IMR-90 (cell line): ENCODE results near the gene LENEP. TPM values are rescaled to one million over a fixed set of nuclear protein-coding genes. Genes with fewer than 3 reads are reported as not detected.

Source experiments
- ATAC-seq: fragments of 200-7000 bp; cut with Tn5 transposase; 2 replicates; pipeline ENCODE4 v1.9.1; 2020; ENCODE audit warnings: low read depth, mild to moderate bottlenecking, moderate library complexity
- BruUV-seq: library from RNA; stranded (reverse); fragments of 400-500 nt; replicated peaks from 2 replicates; lab custom pipeline; 2021; lab: Mats Ljungman, UMichigan
- CTCF ChIA-PET: fragments of 300-600 bp; formaldehyde crosslinking; extraction: SDS; loops from one replicate; lab custom pipeline; 2021; ENCODE audit warnings: antibody characterized with exemption; lab: Yijun Ruan, JAX
- POLR2A ChIA-PET: fragments of 300-600 bp; sonication (Branson Sonifier 250); formaldehyde crosslinking; loops from one replicate; lab custom pipeline; 2022; ENCODE audit warnings: antibody characterized with exemption; ENCODE audit not compliant: unreplicated experiment; lab: Charles Lee
- DNase-seq: peaks from one replicate; pipeline ENCODE4 v3.0.0; 2013
- H2AFZ ChIP-seq: replicated peaks from 2 replicates; pipeline ENCODE3; 2013; ENCODE audit warnings: low read length, mild to moderate bottlenecking; ENCODE audit not compliant: poor library complexity
- H2AK5ac ChIP-seq: 2 replicates; pipeline ENCODE4 v1.6.1; 2013; ENCODE audit warnings: low read depth, low read length, inconsistent platforms
- H2AK9ac ChIP-seq: replicated peaks from 2 replicates; pipeline ENCODE3; 2013; ENCODE audit warnings: mild to moderate bottlenecking, low read depth, low read length, moderate library complexity; ENCODE audit not compliant: poor library complexity
- H2BK120ac ChIP-seq: 2 replicates; pipeline ENCODE4 v1.6.1; 2013; ENCODE audit warnings: low read depth, low read length, inconsistent platforms
- H2BK15ac ChIP-seq: 3 replicates; pipeline ENCODE4 v1.6.1; 2013; ENCODE audit warnings: low read depth, low read length, inconsistent platforms
- H2BK20ac ChIP-seq: 2 replicates; pipeline ENCODE4 v1.6.1; 2013; ENCODE audit warnings: low read depth, mild to moderate bottlenecking, inconsistent platforms, low read length, moderate library complexity
- H2BK5ac ChIP-seq: 2 replicates; pipeline ENCODE4 v1.6.1; 2013; ENCODE audit warnings: mild to moderate bottlenecking, low read depth, low read length, inconsistent platforms; ENCODE audit not compliant: poor library complexity, severe bottlenecking
- H3K14ac ChIP-seq: replicated peaks from 2 replicates; pipeline ENCODE4 v1.6.1; 2013; ENCODE audit warnings: low read depth, low read length, inconsistent platforms
- H3K18ac ChIP-seq: 2 replicates; pipeline ENCODE4 v1.6.1; 2013; ENCODE audit warnings: low read depth, low read length, control low read depth
- H3K23ac ChIP-seq: 2 replicates; pipeline ENCODE4 v1.6.1; 2013; ENCODE audit warnings: low read depth, low read length, inconsistent platforms
- H3K27ac ChIP-seq: 2 replicates; pipeline ENCODE4 v1.5.1; 2013; ENCODE audit warnings: mild to moderate bottlenecking, control low read depth, low read length; ENCODE audit not compliant: insufficient read depth
- H3K27me3 ChIP-seq: 2 replicates; pipeline ENCODE4 v1.6.1; 2013; ENCODE audit warnings: low read length; ENCODE audit not compliant: control insufficient read depth, insufficient read depth
- H3K36me3 ChIP-seq: 2 replicates; pipeline ENCODE4 v1.6.1; 2013; ENCODE audit warnings: low read length, mixed read lengths; ENCODE audit not compliant: control insufficient read depth, insufficient read depth
- H3K4ac ChIP-seq: 2 replicates; pipeline ENCODE4 v1.6.1; 2013; ENCODE audit warnings: low read depth, low read length, inconsistent platforms
- H3K4me1 ChIP-seq: 2 replicates; pipeline ENCODE4 v1.6.1; 2013; ENCODE audit warnings: low read length, mixed read lengths; ENCODE audit not compliant: control insufficient read depth, insufficient read depth
- H3K4me2 ChIP-seq: 2 replicates; pipeline ENCODE4 v1.6.1; 2013; ENCODE audit warnings: low read depth, mild to moderate bottlenecking, control low read depth, low read length, moderate library complexity
- H3K4me3 ChIP-seq: 2 replicates; pipeline ENCODE4 v1.5.1; 2013; ENCODE audit warnings: low read depth, mild to moderate bottlenecking, control low read depth, low read length, moderate library complexity; ENCODE audit not compliant: insufficient read depth
- H3K56ac ChIP-seq: 2 replicates; pipeline ENCODE4 v1.6.1; 2013; ENCODE audit warnings: low read length, inconsistent platforms; ENCODE audit not compliant: insufficient read depth; ENCODE audit errors: extremely low read depth
- H3K79me1 ChIP-seq, 2 experiments: 2 replicates each; pipeline ENCODE4 v1.6.1; 2013; ENCODE audit warnings: low read length in 2 of 2, inconsistent platforms in 1 of 2, low read depth in 1 of 2
- H3K9ac ChIP-seq: 2 replicates; pipeline ENCODE4 v1.6.1; 2013; ENCODE audit warnings: low read depth, low read length, control low read depth
- H3K9me1 ChIP-seq: 2 replicates; pipeline ENCODE4 v1.6.1; 2013; ENCODE audit warnings: low read length, inconsistent platforms; ENCODE audit not compliant: insufficient read depth
- H3K9me3 ChIP-seq: 2 replicates; pipeline ENCODE4 v1.6.1; 2013; ENCODE audit warnings: low read length; ENCODE audit not compliant: control insufficient read depth, insufficient read depth
- H4K20me1 ChIP-seq: 2 replicates; pipeline ENCODE4 v1.6.1; 2013; ENCODE audit warnings: low read length, inconsistent platforms; ENCODE audit not compliant: insufficient read depth
- H4K5ac ChIP-seq: 2 replicates; pipeline ENCODE4 v1.6.1; 2013; ENCODE audit warnings: mild to moderate bottlenecking, low read depth, low read length, control low read depth
- H4K8ac ChIP-seq, 2 experiments: 2 replicates each; pipeline ENCODE4 v1.6.1; 2013; ENCODE audit warnings: low read depth in 2 of 2, low read length in 2 of 2, control low read depth in 1 of 2, inconsistent platforms in 1 of 2
- H4K91ac ChIP-seq: 2 replicates; pipeline ENCODE4 v1.6.1; 2013; ENCODE audit warnings: low read depth, low read length, inconsistent platforms; ENCODE audit not compliant: insufficient read depth
- CEBPB ChIP-seq: IDR thresholded peaks from 2 replicates; pipeline ENCODE4 v1.6.1; 2012; ENCODE audit warnings: low read depth, low read length, improper control_type of control experiment
- CHD1 ChIP-seq: IDR thresholded peaks from 2 replicates; pipeline ENCODE4 v1.6.1; 2012; ENCODE audit warnings: low read depth, low read length, improper control_type of control experiment
- FOS ChIP-seq: fragments of 150-350 bp; IDR thresholded peaks from 2 replicates; pipeline ENCODE4 v1.6.1; 2016; ENCODE audit warnings: low read depth, low read length
- MAFK ChIP-seq: IDR thresholded peaks from 2 replicates; pipeline ENCODE4 v1.6.1; 2012; ENCODE audit warnings: low read depth, low read length, improper control_type of control experiment
- NFE2L2 ChIP-seq: fragments of 150-350 bp; IDR thresholded peaks from 2 replicates; pipeline ENCODE4 v1.6.1; 2016; ENCODE audit warnings: low read depth, mild to moderate bottlenecking, low read length
- WGBS, 2 experiments: methylation state at CpG; one replicate each; pipeline versions ENCODE4 v1.1.5 to v1.1.7; 2013; ENCODE audit warnings: missing lambda C conversion rate in 2 of 2; ENCODE audit not compliant: insufficient read length in 1 of 2; ENCODE audit errors: extremely low coverage in 2 of 2; 5-methylcytosine and 5-hydroxymethylcytosine counted together
- dilution Hi-C: fragments of 300-500 bp; cut with HindIII; formaldehyde crosslinking; loops from one replicate; pipeline ENCODE4 v1.14.3; 2018; ENCODE audit warnings: low sequenced_read_pairs; ENCODE audit not compliant: unreplicated experiment
- in situ Hi-C: fragments of 300-500 bp; cut with MboI; formaldehyde crosslinking; loops from 3 replicates; pipeline ENCODE4 v1.14.3; 2019; ENCODE audit warnings: low sequenced_read_pairs, inconsistent platforms, mixed read lengths
- intact Hi-C: fragments of 100-400 bp; cut with micrococcal nuclease; formaldehyde crosslinking; loops from 2 replicates; pipeline ENCODE4 v1.10.0; 2022
- polyA plus RNA-seq, 3 experiments: library from polyadenylated mRNA; depleted of rRNA; stranded (reverse); fragments of >200 nt; gene quantifications; 2 replicates each; pipeline ENCODE4 v1.2.3, GENCODE V29; 2012; ENCODE audit warnings: low replicate concordance in 1 of 3
- total RNA-seq: library from RNA; depleted of rRNA; stranded (reverse); fragments of >200 nt; gene quantifications from 2 replicates; pipeline ENCODE4 v1.2.3, GENCODE V29; 2012
- TF ChIP-seq, protein P1 (sequence below): fragments of 150-350 bp; IDR thresholded peaks from 2 replicates; pipeline ENCODE4 v1.6.1; 2016; ENCODE audit warnings: low read depth, mild to moderate bottlenecking, low read length, moderate library complexity, borderline replicate concordance
- TF ChIP-seq, protein P2 (sequence below): conservative IDR thresholded peaks from 2 replicates; pipeline ENCODE4 v1.5.1; 2012; ENCODE audit warnings: mild to moderate bottlenecking, low read depth, low read length, improper control_type of control experiment

The LENEP gene
- total and polyA plus RNA-seq, 2 of the 4 experiments (the other 2 are of a cell fraction): not detected

DNA sequence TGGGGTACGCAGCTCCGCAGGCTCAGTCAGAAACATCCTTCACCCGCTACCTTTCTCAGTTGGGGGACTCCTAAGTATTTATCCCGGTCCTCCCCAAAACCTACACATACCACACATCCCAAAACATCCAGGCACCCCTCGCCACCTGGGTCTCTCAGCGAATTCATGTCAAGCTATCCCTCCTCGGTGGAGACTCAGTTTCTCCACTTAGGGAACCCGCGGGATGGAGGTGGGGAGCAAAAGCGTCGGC, 8.0 kb downstream of the LENEP start:
- Histone ChIP-seq H4K8ac (peak overlapping the region; percentile 11 to 91; a peak in 3 of 4 replicates), H3K4ac (peak overlapping the region; percentile 87), H3K23ac (peak overlapping the region; percentile 81), H3K4me3 (peak overlapping the region; percentile 75), H2BK15ac (peak overlapping the region; percentile 49; the same call in 2 of the 3 replicates), H3K27ac (peak overlapping the region; percentile 94), H3K4me2 (peak overlapping the region; percentile 94), H3K27me3 (no peaks in the 10 kb centered on the region), H4K5ac (peak overlapping the region; percentile 46; the same call in 1 of the 2 replicates), H3K79me1 (peaks cover 14 to 55% of the 10 kb centered on the region in 2 experiments), H2AK5ac (peak overlapping the region; percentile 97), H3K9ac (peak overlapping the region; percentile 78), H3K56ac (peak overlapping the region; percentile 82), H4K20me1 (no peaks in the 10 kb centered on the region), H3K9me1 (peaks cover 12% of the 10 kb centered on the region), H2AK9ac (peak overlapping the region; percentile 99), H3K36me3 (no peaks in the 10 kb centered on the region; the same call in 1 of the 2 replicates), H2AFZ (peak overlapping the region; percentile 92), H3K4me1 (peaks cover 21% of the 10 kb centered on the region), H2BK20ac (no peak overlapping the region; the same call in none of the 2 replicates), H4K91ac (peak overlapping the region; percentile 58; the same call in 1 of the 2 replicates), H3K14ac (peak overlapping the region; percentile 87; the same call in 1 of the 2 replicates), H2BK5ac (peak overlapping the region; percentile 94), H3K9me3 (no peaks in the 10 kb centered on the region), H2BK120ac (peak overlapping the region; percentile 74), H3K18ac (peak overlapping the region; percentile 48)
- ChIA-PET CTCF (interaction anchor here (0.9 kb wide), 1 partner anchor 31 kb away, joined by 4 read pairs; the partner anchor contains the start of gene SHC1), POLR2A (no interaction called here)
- intact Hi-C loops: loop anchor here (1.0 to 5.0 kb wide), 3 partner anchors 29 to 65 kb away; partner anchors contain the start of genes ADAM15 and PMVK
- TF ChIP-seq, protein P1, sequence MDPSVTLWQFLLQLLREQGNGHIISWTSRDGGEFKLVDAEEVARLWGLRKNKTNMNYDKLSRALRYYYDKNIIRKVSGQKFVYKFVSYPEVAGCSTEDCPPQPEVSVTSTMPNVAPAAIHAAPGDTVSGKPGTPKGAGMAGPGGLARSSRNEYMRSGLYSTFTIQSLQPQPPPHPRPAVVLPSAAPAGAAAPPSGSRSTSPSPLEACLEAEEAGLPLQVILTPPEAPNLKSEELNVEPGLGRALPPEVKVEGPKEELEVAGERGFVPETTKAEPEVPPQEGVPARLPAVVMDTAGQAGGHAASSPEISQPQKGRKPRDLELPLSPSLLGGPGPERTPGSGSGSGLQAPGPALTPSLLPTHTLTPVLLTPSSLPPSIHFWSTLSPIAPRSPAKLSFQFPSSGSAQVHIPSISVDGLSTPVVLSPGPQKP: no peak
- TF ChIP-seq, protein P2, sequence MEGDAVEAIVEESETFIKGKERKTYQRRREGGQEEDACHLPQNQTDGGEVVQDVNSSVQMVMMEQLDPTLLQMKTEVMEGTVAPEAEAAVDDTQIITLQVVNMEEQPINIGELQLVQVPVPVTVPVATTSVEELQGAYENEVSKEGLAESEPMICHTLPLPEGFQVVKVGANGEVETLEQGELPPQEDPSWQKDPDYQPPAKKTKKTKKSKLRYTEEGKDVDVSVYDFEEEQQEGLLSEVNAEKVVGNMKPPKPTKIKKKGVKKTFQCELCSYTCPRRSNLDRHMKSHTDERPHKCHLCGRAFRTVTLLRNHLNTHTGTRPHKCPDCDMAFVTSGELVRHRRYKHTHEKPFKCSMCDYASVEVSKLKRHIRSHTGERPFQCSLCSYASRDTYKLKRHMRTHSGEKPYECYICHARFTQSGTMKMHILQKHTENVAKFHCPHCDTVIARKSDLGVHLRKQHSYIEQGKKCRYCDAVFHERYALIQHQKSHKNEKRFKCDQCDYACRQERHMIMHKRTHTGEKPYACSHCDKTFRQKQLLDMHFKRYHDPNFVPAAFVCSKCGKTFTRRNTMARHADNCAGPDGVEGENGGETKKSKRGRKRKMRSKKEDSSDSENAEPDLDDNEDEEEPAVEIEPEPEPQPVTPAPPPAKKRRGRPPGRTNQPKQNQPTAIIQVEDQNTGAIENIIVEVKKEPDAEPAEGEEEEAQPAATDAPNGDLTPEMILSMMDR: no peak
- no peak for TF ChIP-seq MAFK
- TF ChIP-seq CEBPB: no peak
- no peak for TF ChIP-seq NFE2L2
- no peak for TF ChIP-seq CHD1
- TF ChIP-seq FOS: no peak
- WGBS, 2 experiments: no CpG with 5 or more reads among the region's 11 CpGs
- ATAC-seq: no peak
- BruUV-seq: no TSS peak
- DNase-seq: no peak
- in situ Hi-C loops: no loop called here
- dilution Hi-C loops: no loop called here
